ENCODE results near the gene SMIM7.

Gene SMIM7

DNA sequence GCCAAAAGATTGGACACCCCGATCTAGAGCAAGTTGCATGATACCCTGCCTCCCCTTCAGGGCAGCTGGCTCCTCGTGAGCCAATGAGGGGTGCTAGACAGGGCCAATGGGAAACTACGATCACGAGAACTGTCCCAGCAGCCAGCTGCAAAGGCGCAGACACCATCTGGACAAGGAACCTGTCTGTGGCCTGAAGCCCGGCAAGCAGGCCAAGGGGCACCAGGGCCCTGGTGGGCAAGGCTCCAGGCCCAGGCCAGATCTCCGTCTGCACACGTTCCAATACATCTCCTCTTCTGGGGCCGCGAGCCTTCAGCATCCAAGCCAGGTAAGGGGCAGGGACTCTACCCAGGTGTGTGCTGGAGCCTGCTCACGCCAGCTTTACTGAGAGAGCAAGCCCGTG, 52.1 kb downstream of the SMIM7 start:
- H3K4me3 ChIP-seq (ENCODE audit: low read length), result no peak overlapping the region
- H3K9ac ChIP-seq (ENCODE audit: low read length), result no peak overlapping the region
- no peaks in the 10 kb centered on the region for H3K9me3 ChIP-seq (replicated peaks; ENCODE audit: insufficient read depth, low read length)
- H2AFZ ChIP-seq (ENCODE audit: low read length), result no peak overlapping the region
- H3K36me3 ChIP-seq (replicated peaks; ENCODE audit: insufficient read depth, low read length), result no peaks in the 10 kb centered on the region
- H3F3A ChIP-seq (ENCODE audit: insufficient read depth, low read length), result peaks cover 9% of the 10 kb centered on the region; the same call in 1 of the 2 replicates
- H3K27ac ChIP-seq (ENCODE audit: low read length), result no peak overlapping the region
- TF ChIP-seq EZH2 (optimal IDR thresholded peaks at IDR 0.05; ENCODE audit: low read depth, low read length), result no peak
- TF ChIP-seq EZH2phosphoT487 (IDR thresholded peaks at IDR 0.05; ENCODE audit: low read length), result no peak
- TF ChIP-seq, protein P1, sequence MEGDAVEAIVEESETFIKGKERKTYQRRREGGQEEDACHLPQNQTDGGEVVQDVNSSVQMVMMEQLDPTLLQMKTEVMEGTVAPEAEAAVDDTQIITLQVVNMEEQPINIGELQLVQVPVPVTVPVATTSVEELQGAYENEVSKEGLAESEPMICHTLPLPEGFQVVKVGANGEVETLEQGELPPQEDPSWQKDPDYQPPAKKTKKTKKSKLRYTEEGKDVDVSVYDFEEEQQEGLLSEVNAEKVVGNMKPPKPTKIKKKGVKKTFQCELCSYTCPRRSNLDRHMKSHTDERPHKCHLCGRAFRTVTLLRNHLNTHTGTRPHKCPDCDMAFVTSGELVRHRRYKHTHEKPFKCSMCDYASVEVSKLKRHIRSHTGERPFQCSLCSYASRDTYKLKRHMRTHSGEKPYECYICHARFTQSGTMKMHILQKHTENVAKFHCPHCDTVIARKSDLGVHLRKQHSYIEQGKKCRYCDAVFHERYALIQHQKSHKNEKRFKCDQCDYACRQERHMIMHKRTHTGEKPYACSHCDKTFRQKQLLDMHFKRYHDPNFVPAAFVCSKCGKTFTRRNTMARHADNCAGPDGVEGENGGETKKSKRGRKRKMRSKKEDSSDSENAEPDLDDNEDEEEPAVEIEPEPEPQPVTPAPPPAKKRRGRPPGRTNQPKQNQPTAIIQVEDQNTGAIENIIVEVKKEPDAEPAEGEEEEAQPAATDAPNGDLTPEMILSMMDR (IDR thresholded peaks at IDR 0.05; ENCODE audit: low read length), result no peak
- H4K20me1 ChIP-seq (ENCODE audit: insufficient read depth, low read length), result peaks cover 20% of the 10 kb centered on the region
- peaks cover 99% of the 10 kb centered on the region for H3K79me2 ChIP-seq (ENCODE audit: low read length)
- H3K4me2 ChIP-seq (ENCODE audit: low read depth, low read length), result no peak overlapping the region
- DNase-seq, result no peak
- H3K4me1 ChIP-seq (ENCODE audit: low read length), result peaks cover 31% of the 10 kb centered on the region
- H3K27me3 ChIP-seq (replicated peaks; ENCODE audit: insufficient read depth, low read length), result no peaks in the 10 kb centered on the region
- H3K9me2 ChIP-seq (replicated peaks; ENCODE audit: insufficient read depth, low read length), result no peaks in the 10 kb centered on the region

GRCh38 chr19:16605553-16605994, 54.4 kb downstream of the SMIM7 start:
- H3K79me2 ChIP-seq (ENCODE audit: low read length), result peaks cover 99% of the 10 kb centered on the region
- H3K27me3 ChIP-seq (replicated peaks; ENCODE audit: insufficient read depth, low read length), result no peaks in the 10 kb centered on the region
- no peaks in the 10 kb centered on the region for H3K9me3 ChIP-seq (replicated peaks; ENCODE audit: insufficient read depth, low read length)
- no peak for DNase-seq
- peak overlapping the region; percentile 45; the same call in 1 of the 2 replicates for H3K27ac ChIP-seq (ENCODE audit: low read length)
- no peak overlapping the region for H3K9ac ChIP-seq (ENCODE audit: low read length)
- no peak overlapping the region for H3K4me3 ChIP-seq (ENCODE audit: low read length)
- H2AFZ ChIP-seq (ENCODE audit: low read length), result no peak overlapping the region
- no peak for TF ChIP-seq EZH2phosphoT487 (IDR thresholded peaks at IDR 0.05; ENCODE audit: low read length)
- TF ChIP-seq EZH2 (optimal IDR thresholded peaks at IDR 0.05; ENCODE audit: low read depth, low read length), result no peak
- TF ChIP-seq, protein P1 (IDR thresholded peaks at IDR 0.05; ENCODE audit: low read length), result 0 out of 2 replicates have a peak, but pooled peaks have one; percentile 9
- H3F3A ChIP-seq (ENCODE audit: insufficient read depth, low read length), result peaks cover 10% of the 10 kb centered on the region; the same call in 1 of the 2 replicates
- H4K20me1 ChIP-seq (ENCODE audit: insufficient read depth, low read length), result peaks cover 12% of the 10 kb centered on the region; the same call in 1 of the 2 replicates
- no peaks in the 10 kb centered on the region for H3K9me2 ChIP-seq (replicated peaks; ENCODE audit: insufficient read depth, low read length)
- H3K36me3 ChIP-seq (replicated peaks; ENCODE audit: insufficient read depth, low read length), result no peaks in the 10 kb centered on the region
- peaks cover 43% of the 10 kb centered on the region for H3K4me1 ChIP-seq (ENCODE audit: low read length)
- peak overlapping the region; percentile 16; the same call in 1 of the 2 replicates for H3K4me2 ChIP-seq (ENCODE audit: low read depth, low read length)

- TF ChIP-seq EZH2phosphoT487 (IDR thresholded peaks at IDR 0.05; ENCODE audit: low read length), result no peak
- TF ChIP-seq, protein P1 (IDR thresholded peaks at IDR 0.05; ENCODE audit: low read length), result no peak
- TF ChIP-seq EZH2 (optimal IDR thresholded peaks at IDR 0.05; ENCODE audit: low read depth, low read length), result no peak
- Histone ChIP-seq H3K36me3 (replicated peaks; ENCODE audit: insufficient read depth, low read length) (no peaks in the 10 kb centered on the region), H4K20me1 (ENCODE audit: insufficient read depth, low read length) (0 out of 2 replicates have a peak, but pooled peaks cover 11% of the 10 kb centered on the region), H2AFZ (ENCODE audit: low read length) (no peak overlapping the region), H3K9ac (ENCODE audit: low read length) (no peak overlapping the region), H3K9me3 (replicated peaks; ENCODE audit: insufficient read depth, low read length) (no peaks in the 10 kb centered on the region), H3K27ac (ENCODE audit: low read length) (peak overlapping the region; percentile 45; the same call in 1 of the 2 replicates), H3K79me2 (ENCODE audit: low read length) (peaks cover 99% of the 10 kb centered on the region), H3K4me2 (ENCODE audit: low read depth, low read length) (peak overlapping the region; percentile 16; the same call in 1 of the 2 replicates), H3K4me3 (ENCODE audit: low read length) (no peak overlapping the region), H3K9me2 (replicated peaks; ENCODE audit: insufficient read depth, low read length) (no peaks in the 10 kb centered on the region), H3F3A (ENCODE audit: insufficient read depth, low read length) (peaks cover 14% of the 10 kb centered on the region; the same call in 1 of the 2 replicates), H3K27me3 (replicated peaks; ENCODE audit: insufficient read depth, low read length) (no peaks in the 10 kb centered on the region), H3K4me1 (ENCODE audit: low read length) (peaks cover 46% of the 10 kb centered on the region)
- peak; percentile 34 for DNase-seq
Measured at GRCh38 chr19:16605115-16605514, 54.8 kb downstream of the SMIM7 start.
